Activated CD4-positive, alpha-beta T cell treated with anti-CD3 and anti-CD28 coated beads for 24 hours (primary cell): ENCODE results near the gene YY1.
"Not testable (repeated sequence)": the region's sequence is repeated elsewhere in the genome, so short reads cannot be mapped to it uniquely, and the experiment has no call there.

ENCODE experiments used
- DNase-seq, 2 donors: peaks; one replicate each; pipeline ENCODE4 v3.0.0-alpha.2; 2020; ENCODE audit warnings: low read depth in 2 of 2

YY1 gene

GRCh38 chr14:100213956-100214769, 24.8 kb upstream of the YY1 start:
- peak; percentile 92 to 93 for DNase-seq

GRCh38 chr14:100214770-100215083, 24.2 kb upstream of the YY1 start:
- no peak for DNase-seq

GRCh38 chr14:100215330-100215885, 23.5 kb upstream of the YY1 start:
- DNase-seq = no peak

GRCh38 chr14:100219126-100219785, 19.7 kb upstream of the YY1 start:
- no peak for DNase-seq

- peak; percentile 56 for DNase-seq
These were observed 17.3 kb upstream of the YY1 start for GRCh38 chr14:100221533-100222223.

GRCh38 chr14:100222224-100223093, 16.5 kb upstream of the YY1 start:
- DNase-seq = no peak

- DNase-seq = no peak
These were observed 15.4 kb upstream of the YY1 start for GRCh38 chr14:100223332-100224201.

- no peak for DNase-seq
These were observed 14.6 kb upstream of the YY1 start for GRCh38 chr14:100224229-100224866.

- no peak for DNase-seq
These were observed 13.8 kb upstream of the YY1 start for GRCh38 chr14:100225169-100225568.

- no peak for DNase-seq
These were observed 8.6 kb upstream of the YY1 start for GRCh38 chr14:100230361-100230760.

- no peak for DNase-seq
These were observed 4.4 kb upstream of the YY1 start for GRCh38 chr14:100234511-100234910.

GRCh38 chr14:100236271-100236818, 2.6 kb upstream of the YY1 start:
- DNase-seq = not testable (repeated sequence)

GRCh38 chr14:100236881-100237280, 2.1 kb upstream of the YY1 start:
- DNase-seq = no peak

- no peak for DNase-seq
These were observed 1.1 kb upstream of the YY1 start for GRCh38 chr14:100237735-100238418.

- DNase-seq = no peak
These were observed 381 bp downstream of the YY1 start for GRCh38 chr14:100239211-100239839.

GRCh38 chr14:100239840-100240667, 1.1 kb downstream of the YY1 start:
- DNase-seq = peak; percentile 75 to 78

- no peak for DNase-seq
These were observed 1.7 kb downstream of the YY1 start for GRCh38 chr14:100240668-100241032.

- DNase-seq = no peak
These were observed 2.3 kb downstream of the YY1 start for GRCh38 chr14:100241279-100241678.
